RWPE2 (cell line): Measurements from ENCODE around the gene SH3GLB2.
"Not testable (repeated sequence)": the region's sequence is repeated elsewhere in the genome, so short reads cannot be mapped to it uniquely, and the experiment has no call there.

Experiments used
- ATAC-seq: fragments of 200-7000 bp; cut with Tn5 transposase; 3 replicates; pipeline ENCODE4 v1.9.1; 2021; ENCODE audit warnings: low read depth
- DNase-seq: peaks from one replicate; pipeline ENCODE4 v3.0.0-alpha.2; 2020; ENCODE audit warnings: low spot score
- H3K27ac ChIP-seq: fragments of 450-650 bp; 2 replicates; pipeline ENCODE4 v1.5.1; 2017; ENCODE audit warnings: mild to moderate bottlenecking; ENCODE audit not compliant: poor library complexity, severe bottlenecking
- H3K27me3 ChIP-seq: fragments of 250-450 bp; sonication (Bioruptor Pico); 2 replicates; pipeline ENCODE4 v1.5.1; 2021; ENCODE audit warnings: mild to moderate bottlenecking, moderate library complexity; ENCODE audit not compliant: insufficient read depth, poor library complexity, severe bottlenecking
- H3K36me3 ChIP-seq: fragments of 250-450 bp; sonication (Bioruptor Pico); 2 replicates; pipeline ENCODE4 v1.5.1; 2020; ENCODE audit warnings: low read depth, mild to moderate bottlenecking, moderate library complexity
- H3K4me1 ChIP-seq: fragments of 250-450 bp; sonication (Bioruptor Pico); 2 replicates; pipeline ENCODE4 v1.5.1; 2021; ENCODE audit warnings: mild to moderate bottlenecking, moderate library complexity; ENCODE audit not compliant: insufficient read depth, poor library complexity, severe bottlenecking
- H3K4me3 ChIP-seq: fragments of 250-450 bp; sonication (Bioruptor Pico); 2 replicates; pipeline ENCODE4 v1.5.1; 2021; ENCODE audit warnings: mild to moderate bottlenecking, moderate library complexity; ENCODE audit not compliant: severe bottlenecking
- H3K9me3 ChIP-seq: fragments of 250-450 bp; sonication (Bioruptor Pico); 2 replicates; pipeline ENCODE4 v1.5.1; 2021; ENCODE audit warnings: mild to moderate bottlenecking, moderate library complexity; ENCODE audit not compliant: severe bottlenecking
- CTCF ChIP-seq: fragments of 450-650 bp; IDR thresholded peaks from one replicate; pipeline ENCODE4 v1.5.1; 2017; ENCODE audit warnings: mild to moderate bottlenecking, moderate library complexity; ENCODE audit not compliant: poor library complexity, severe bottlenecking

SH3GLB2 gene

GRCh38 chr9:128969491-128969890, 58.6 kb downstream of the SH3GLB2 start:
- Histone ChIP-seq H3K9me3 (no peaks in the 10 kb centered on the region), H3K36me3 (peaks cover 79% of the 10 kb centered on the region), H3K27ac (no peak overlapping the region), H3K4me1 (no peaks in the 10 kb centered on the region), H3K27me3 (no peaks in the 10 kb centered on the region), H3K4me3 (no peak overlapping the region)
- ATAC-seq (no peak), DNase-seq (no peak)
- no peak for TF ChIP-seq CTCF

- H3K36me3 ChIP-seq, result peaks cover 80% of the 10 kb centered on the region
- not testable (repeated sequence) for H3K27ac ChIP-seq, H3K27me3 ChIP-seq, ATAC-seq, DNase-seq, H3K9me3 ChIP-seq, H3K4me1 ChIP-seq, H3K4me3 ChIP-seq
Measured at GRCh38 chr9:128961403-128961802, 66.7 kb downstream of the SH3GLB2 start.
